ENCODE measurements around the gene SPCS3.
"Not testable (repeated sequence)": the region's sequence is repeated elsewhere in the genome, so short reads cannot be mapped to it uniquely, and the experiment has no call there.

Gene SPCS3

DNA sequence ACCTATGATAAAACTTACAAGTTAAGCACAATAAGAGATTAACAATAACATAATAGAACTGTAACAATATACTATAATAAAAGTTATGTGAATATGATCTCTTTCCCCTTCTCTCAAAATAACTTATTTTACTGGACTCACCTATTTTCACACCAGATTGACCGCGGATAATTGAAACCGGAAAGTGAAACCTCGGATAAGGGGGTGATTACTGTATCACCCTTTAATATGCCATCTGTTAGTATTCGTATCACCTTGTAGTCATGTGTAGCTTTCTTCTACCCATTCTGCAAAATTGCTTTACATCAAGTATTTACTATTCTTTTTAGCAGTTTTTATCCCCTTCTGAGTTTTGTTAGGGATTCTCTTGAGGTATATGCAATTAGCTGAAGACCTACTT, 1.8 kb downstream of the SPCS3 start:
- H3K4me3 ChIP-seq (ENCODE audit: low read length in 2 of 2) = peak overlapping the region in 1 of 2 donors; percentile 97
- no peaks in the 10 kb centered on the region for H3K27me3 ChIP-seq (ENCODE audit: control insufficient read depth in 3 of 3, insufficient read depth in 3 of 3, low read depth in 1 of 3, low read length in 3 of 3)
- H4K91ac ChIP-seq (ENCODE audit: low read depth, low read length, poor library complexity) = no peak overlapping the region
- no CpG with 5 or more reads among the region's 5 CpGs for WGBS, 2 donors (ENCODE audit: extremely low coverage in 2 of 2, insufficient read length in 2 of 2, insufficient replicate concordance in 1 of 2)
- H4K8ac ChIP-seq (ENCODE audit: low read depth, low read length) = no peak overlapping the region
- no peak overlapping the region for H2AK5ac ChIP-seq (ENCODE audit: low read depth, low read length)
- H3K79me1 ChIP-seq (ENCODE audit: low read depth, low read length) = peaks cover 4% of the 10 kb centered on the region
- DNase-seq (ENCODE audit: low spot score) = no peak
- no peak overlapping the region for H2BK15ac ChIP-seq (ENCODE audit: low read length)
- H3K4ac ChIP-seq (ENCODE audit: low read length) = no peak overlapping the region
- no peak overlapping the region for H3K23ac ChIP-seq (ENCODE audit: low read depth, low read length, poor library complexity)
- H3K18ac ChIP-seq (ENCODE audit: low read length) = no peak overlapping the region
- peaks cover 0 to 2% of the 10 kb centered on the region in 2 donors for H3K9me3 ChIP-seq (replicated peaks in 1 of 2; ENCODE audit: control insufficient read depth in 2 of 2, insufficient read depth in 1 of 2, low read depth in 1 of 2, low read length in 2 of 2)
- no peak overlapping the region for H2AFZ ChIP-seq (ENCODE audit: low read length)
- peaks cover 0 to 16% of the 10 kb centered on the region in 2 donors for H3K36me3 ChIP-seq (replicated peaks in 1 of 2; ENCODE audit: control insufficient read depth in 2 of 2, insufficient read depth in 2 of 2, low read length in 2 of 2)
- no peak overlapping the region for H3K14ac ChIP-seq (ENCODE audit: low read length)
- peaks cover 0 to 15% of the 10 kb centered on the region in 2 donors for H3K4me1 ChIP-seq (ENCODE audit: control insufficient read depth in 2 of 2, insufficient read depth in 1 of 2, low read depth in 1 of 2, low read length in 2 of 2)
- H3K9ac ChIP-seq (ENCODE audit: low read depth, low read length, poor library complexity) = no peak overlapping the region
- no peak overlapping the region for H3K27ac ChIP-seq (replicated peaks; ENCODE audit: low read length)
- no peak overlapping the region for H2BK120ac ChIP-seq (ENCODE audit: low read depth, low read length)
- no peak overlapping the region for H2BK12ac ChIP-seq (ENCODE audit: low read length)
- H2BK5ac ChIP-seq (ENCODE audit: low read length) = no peak overlapping the region
- H3K4me2 ChIP-seq (ENCODE audit: insufficient read depth, low read length, poor library complexity, severe bottlenecking) = no peak overlapping the region

GRCh38 chr4:176323511-176324160, 3.9 kb downstream of the SPCS3 start:
- no peak for DNase-seq (ENCODE audit: low spot score)
- peaks cover 4% of the 10 kb centered on the region for H3K79me1 ChIP-seq (ENCODE audit: low read depth, low read length)
- H3K9ac ChIP-seq (ENCODE audit: low read depth, low read length, poor library complexity) = no peak overlapping the region
- H2AFZ ChIP-seq (ENCODE audit: low read length) = no peak overlapping the region
- no peak overlapping the region for H4K91ac ChIP-seq (ENCODE audit: low read depth, low read length, poor library complexity)
- H2BK15ac ChIP-seq (ENCODE audit: low read length) = no peak overlapping the region
- H2AK5ac ChIP-seq (ENCODE audit: low read depth, low read length) = no peak overlapping the region
- H3K36me3 ChIP-seq (replicated peaks in 1 of 2; ENCODE audit: control insufficient read depth in 2 of 2, insufficient read depth in 2 of 2, low read length in 2 of 2) = peaks cover 0 to 31% of the 10 kb centered on the region in 2 donors
- no peaks in the 10 kb centered on the region for H3K27me3 ChIP-seq (ENCODE audit: control insufficient read depth in 3 of 3, insufficient read depth in 3 of 3, low read depth in 1 of 3, low read length in 3 of 3)
- H2BK120ac ChIP-seq (ENCODE audit: low read depth, low read length) = no peak overlapping the region
- no CpG with 5 or more reads among the region's 3 CpGs for WGBS, 2 donors (ENCODE audit: extremely low coverage in 2 of 2, insufficient read length in 2 of 2, insufficient replicate concordance in 1 of 2)
- H3K14ac ChIP-seq (ENCODE audit: low read length) = no peak overlapping the region
- H2BK12ac ChIP-seq (ENCODE audit: low read length) = no peak overlapping the region
- peaks cover 0 to 2% of the 10 kb centered on the region in 2 donors for H3K9me3 ChIP-seq (replicated peaks in 1 of 2; ENCODE audit: control insufficient read depth in 2 of 2, insufficient read depth in 1 of 2, low read depth in 1 of 2, low read length in 2 of 2)
- H3K27ac ChIP-seq (replicated peaks; ENCODE audit: low read length) = no peak overlapping the region
- H3K4ac ChIP-seq (ENCODE audit: low read length) = no peak overlapping the region
- H4K8ac ChIP-seq (ENCODE audit: low read depth, low read length) = no peak overlapping the region
- H3K4me2 ChIP-seq (ENCODE audit: insufficient read depth, low read length, poor library complexity, severe bottlenecking) = no peak overlapping the region
- H2BK5ac ChIP-seq (ENCODE audit: low read length) = no peak overlapping the region
- peaks cover 0 to 3% of the 10 kb centered on the region in 2 donors for H3K4me1 ChIP-seq (ENCODE audit: control insufficient read depth in 2 of 2, insufficient read depth in 1 of 2, low read depth in 1 of 2, low read length in 2 of 2)
- no peak overlapping the region for H3K4me3 ChIP-seq (ENCODE audit: low read length in 2 of 2)
- H3K23ac ChIP-seq (ENCODE audit: low read depth, low read length, poor library complexity) = no peak overlapping the region
- no peak overlapping the region for H3K18ac ChIP-seq (ENCODE audit: low read length)

DNA sequence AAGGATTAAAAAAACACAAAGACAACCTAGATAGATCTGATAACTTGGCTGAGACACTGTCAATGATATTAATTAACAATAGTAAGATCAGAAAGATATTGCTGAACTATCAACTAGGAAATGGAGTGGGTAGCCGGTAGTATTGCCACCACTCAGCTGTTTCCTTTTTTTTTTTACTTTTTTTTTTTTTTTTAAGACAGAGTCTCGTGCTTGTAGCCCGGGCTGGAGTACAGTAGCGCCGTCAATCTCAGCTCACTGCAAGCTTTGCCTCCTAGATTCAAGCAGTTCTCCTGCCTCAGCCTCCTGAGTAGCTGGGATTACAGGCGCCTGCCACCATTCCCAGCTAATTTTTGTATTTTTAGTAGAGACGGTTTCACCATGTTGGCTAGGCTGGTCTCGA, 5.1 kb downstream of the SPCS3 start:
- H3K4me2 ChIP-seq (ENCODE audit: insufficient read depth, low read length, poor library complexity, severe bottlenecking); H3K27ac ChIP-seq (replicated peaks; ENCODE audit: low read length); H3K27me3 ChIP-seq (ENCODE audit: control insufficient read depth in 3 of 3, insufficient read depth in 3 of 3, low read depth in 1 of 3, low read length in 3 of 3); H2AK5ac ChIP-seq (ENCODE audit: low read depth, low read length); H3K9me3 ChIP-seq (replicated peaks in 1 of 2; ENCODE audit: control insufficient read depth in 2 of 2, insufficient read depth in 1 of 2, low read depth in 1 of 2, low read length in 2 of 2); H3K4me1 ChIP-seq (ENCODE audit: control insufficient read depth in 2 of 2, insufficient read depth in 1 of 2, low read depth in 1 of 2, low read length in 2 of 2); H2AFZ ChIP-seq (ENCODE audit: low read length); H2BK5ac ChIP-seq (ENCODE audit: low read length); H2BK12ac ChIP-seq (ENCODE audit: low read length); H3K23ac ChIP-seq (ENCODE audit: low read depth, low read length, poor library complexity); H3K4ac ChIP-seq (ENCODE audit: low read length); H3K9ac ChIP-seq (ENCODE audit: low read depth, low read length, poor library complexity); DNase-seq (ENCODE audit: low spot score); H4K91ac ChIP-seq (ENCODE audit: low read depth, low read length, poor library complexity); H3K14ac ChIP-seq (ENCODE audit: low read length); H3K18ac ChIP-seq (ENCODE audit: low read length); H2BK15ac ChIP-seq (ENCODE audit: low read length); H3K4me3 ChIP-seq (ENCODE audit: low read length in 2 of 2); H4K8ac ChIP-seq (ENCODE audit: low read depth, low read length); H3K79me1 ChIP-seq (ENCODE audit: low read depth, low read length); H2BK120ac ChIP-seq (ENCODE audit: low read depth, low read length): not testable (repeated sequence)
- no CpG with 5 or more reads among the region's 8 CpGs for WGBS, 2 donors (ENCODE audit: extremely low coverage in 2 of 2, insufficient read length in 2 of 2, insufficient replicate concordance in 1 of 2)
- peaks cover 0 to 44% of the 10 kb centered on the region in 2 donors for H3K36me3 ChIP-seq (replicated peaks in 1 of 2; ENCODE audit: control insufficient read depth in 2 of 2, insufficient read depth in 2 of 2, low read length in 2 of 2)

DNA sequence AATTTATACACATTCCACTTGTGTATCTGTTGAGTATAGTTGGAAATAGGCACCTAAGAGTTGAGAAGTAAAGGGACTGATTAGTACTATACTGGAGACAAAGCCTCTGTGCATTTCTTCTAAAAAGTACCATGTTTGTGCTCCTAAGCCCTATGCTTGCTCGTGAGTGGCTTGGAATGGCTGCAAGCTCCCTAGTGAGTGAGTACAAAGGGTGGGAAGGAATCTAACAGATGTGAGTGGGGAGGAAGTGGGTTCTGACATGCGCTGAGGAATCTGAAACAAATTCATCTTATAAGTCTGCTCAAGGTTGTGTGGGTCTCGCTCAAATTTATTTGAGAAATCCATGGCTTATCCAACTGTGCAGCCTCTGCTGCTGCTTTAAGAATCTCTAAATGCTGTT, 13.3 kb downstream of the SPCS3 start:
- Histone ChIP-seq H4K8ac (ENCODE audit: low read depth, low read length) (no peak overlapping the region), H3K14ac (ENCODE audit: low read length) (no peak overlapping the region), H3K4me2 (ENCODE audit: insufficient read depth, low read length, poor library complexity, severe bottlenecking) (no peak overlapping the region), H3K4ac (ENCODE audit: low read length) (no peak overlapping the region), H2AFZ (ENCODE audit: low read length) (no peak overlapping the region), H3K27me3 (ENCODE audit: control insufficient read depth in 3 of 3, insufficient read depth in 3 of 3, low read depth in 1 of 3, low read length in 3 of 3) (no peaks in the 10 kb centered on the region), H3K9ac (ENCODE audit: low read depth, low read length, poor library complexity) (no peak overlapping the region), H3K27ac (replicated peaks; ENCODE audit: low read length) (no peak overlapping the region), H3K79me1 (ENCODE audit: low read depth, low read length) (no peaks in the 10 kb centered on the region), H2BK12ac (ENCODE audit: low read length) (no peak overlapping the region), H3K4me3 (ENCODE audit: low read length in 2 of 2) (no peak overlapping the region), H2BK5ac (ENCODE audit: low read length) (no peak overlapping the region), H3K4me1 (ENCODE audit: control insufficient read depth in 2 of 2, insufficient read depth in 1 of 2, low read depth in 1 of 2, low read length in 2 of 2) (no peaks in the 10 kb centered on the region), H3K9me3 (replicated peaks in 1 of 2; ENCODE audit: control insufficient read depth in 2 of 2, insufficient read depth in 1 of 2, low read depth in 1 of 2, low read length in 2 of 2) (peaks cover 0 to 10% of the 10 kb centered on the region in 2 donors), H3K18ac (ENCODE audit: low read length) (no peak overlapping the region), H2AK5ac (ENCODE audit: low read depth, low read length) (no peak overlapping the region), H2BK120ac (ENCODE audit: low read depth, low read length) (no peak overlapping the region), H3K23ac (ENCODE audit: low read depth, low read length, poor library complexity) (no peak overlapping the region), H2BK15ac (ENCODE audit: low read length) (no peak overlapping the region), H4K91ac (ENCODE audit: low read depth, low read length, poor library complexity) (no peak overlapping the region), H3K36me3 (replicated peaks in 1 of 2; ENCODE audit: control insufficient read depth in 2 of 2, insufficient read depth in 2 of 2, low read length in 2 of 2) (peaks cover 0 to 52% of the 10 kb centered on the region in 2 donors)
- WGBS, 2 donors (ENCODE audit: extremely low coverage in 2 of 2, insufficient read length in 2 of 2, insufficient replicate concordance in 1 of 2) = no CpG with 5 or more reads among the region's 3 CpGs
- no peak for DNase-seq (ENCODE audit: low spot score)
